ENCODE measurements around the gene EIF2B4.

EIF2B4 gene

GRCh38 chr2:27370026-27370815 is at the start of gene EIF2B4, which contains the start of gene SNX17:
EIF2B4 (minus strand) TSS chr2:27370338; CDS start chr2:27370314, 24 bp downstream.
SNX17 (plus strand) TSS chr2:27370616; CDS start chr2:27370744, 128 bp downstream.
- peak; percentile 98 for DNase-seq (ENCODE audit: low read depth in 2 of 2)

GRCh38 chr2:27416151-27416550 is 46.0 kb upstream of the EIF2B4 start:
- DNase-seq (ENCODE audit: low read depth in 2 of 2) = no peak

GRCh38 chr2:27412419-27413152 is 42.4 kb upstream of the EIF2B4 start:
- DNase-seq (ENCODE audit: low read depth in 2 of 2) = no peak

GRCh38 chr2:27409321-27410073 is 39.4 kb upstream of the EIF2B4 start, which contains the start of gene PPM1G:
PPM1G (minus strand) TSS chr2:27409591; CDS start chr2:27409422, 169 bp downstream.
- peak; percentile 95 for DNase-seq (ENCODE audit: low read depth in 2 of 2)

GRCh38 chr2:27408601-27409320 is 38.6 kb upstream of the EIF2B4 start:
- no peak for DNase-seq (ENCODE audit: low read depth in 2 of 2)

GRCh38 chr2:27407798-27408491 is 37.8 kb upstream of the EIF2B4 start:
- DNase-seq (ENCODE audit: low read depth in 2 of 2) = no peak

GRCh38 chr2:27400348-27401135 is 30.4 kb upstream of the EIF2B4 start:
- DNase-seq (ENCODE audit: low read depth in 2 of 2) = no peak

- no peak for DNase-seq (ENCODE audit: low read depth in 2 of 2)
Observed at GRCh38 chr2:27398962-27399361, 28.8 kb upstream of the EIF2B4 start.

GRCh38 chr2:27393225-27393624 is 23.1 kb upstream of the EIF2B4 start:
- no peak for DNase-seq (ENCODE audit: low read depth in 2 of 2)

- no peak for DNase-seq (ENCODE audit: low read depth in 2 of 2)
Observed at GRCh38 chr2:27390822-27391679, 20.9 kb upstream of the EIF2B4 start.

GRCh38 chr2:27381577-27382181 is 11.5 kb upstream of the EIF2B4 start:
- no peak for DNase-seq (ENCODE audit: low read depth in 2 of 2)

GRCh38 chr2:27380626-27381545 is 10.7 kb upstream of the EIF2B4 start, which contains the start of gene ZNF513:
ZNF513 (minus strand) TSS chr2:27380734; CDS start chr2:27380526, 208 bp downstream.
- peak; percentile 81 to 84 for DNase-seq (ENCODE audit: low read depth in 2 of 2)

GRCh38 chr2:27379836-27380625 is 9.9 kb upstream of the EIF2B4 start:
- DNase-seq (ENCODE audit: low read depth in 2 of 2) = no peak

GRCh38 chr2:27379383-27379835 is 9.3 kb upstream of the EIF2B4 start:
- DNase-seq (ENCODE audit: low read depth in 2 of 2) = no peak

- no peak for DNase-seq (ENCODE audit: low read depth in 2 of 2)
Observed at GRCh38 chr2:27378809-27379290, 8.7 kb upstream of the EIF2B4 start.

- no peak for DNase-seq (ENCODE audit: low read depth in 2 of 2)
Observed at GRCh38 chr2:27378096-27378808, 8.1 kb upstream of the EIF2B4 start.

All from activated CD4-positive, alpha-beta T cell treated with anti-CD3 and anti-CD28 coated beads for 24 hours (primary cell).